ENCODE results near the gene TIGD3.

GRCh38 chr11:65314501-65315203 is 39.9 kb upstream of the TIGD3 start, which contains the start of gene CDC42EP2:
- no peak for TF ChIP-seq CTCF (IDR thresholded peaks at IDR 0.05; ENCODE audit: low read length)
- no peak for TF ChIP-seq EZH2 (optimal IDR thresholded peaks at IDR 0.05; ENCODE audit: low read depth, low read length)
- TF ChIP-seq EZH2phosphoT487 (IDR thresholded peaks at IDR 0.05; ENCODE audit: low read length) = no peak

Data from MM.1S (cell line).